ENCODE results near the gene PDE8A.
A peak's percentile ranks its signal among the peaks of the same experiment; 100 is the strongest.
"Not testable (repeated sequence)": the region's sequence is repeated elsewhere in the genome, so short reads cannot be mapped to it uniquely, and the experiment has no call there.

PDE8A gene

GRCh38 chr15:84983294-84983693 lies 1.6 kb downstream of the PDE8A start:
- H2AFZ ChIP-seq (ENCODE audit: low read depth, low read length, severe bottlenecking): no peak overlapping the region
- no peak overlapping the region for H3K9ac ChIP-seq (ENCODE audit: low read length)
- no peaks in the 10 kb centered on the region for H3K27me3 ChIP-seq (ENCODE audit: low read length)
- no peak overlapping the region for H3K27ac ChIP-seq (ENCODE audit: low read depth, low read length)
- H3K4me2 ChIP-seq (ENCODE audit: low read depth, low read length, poor library complexity, severe bottlenecking): peak overlapping the region; percentile 60
- H3K4me3 ChIP-seq (ENCODE audit: insufficient read depth, low read length, poor library complexity, severe bottlenecking): no peak overlapping the region
- H3K36me3 ChIP-seq (ENCODE audit: low read length): no peaks in the 10 kb centered on the region
- no peaks in the 10 kb centered on the region for H4K20me1 ChIP-seq (ENCODE audit: low read depth, low read length)
- TF ChIP-seq CTCF (IDR thresholded peaks at IDR 0.05; ENCODE audit: insufficient read depth, low read length, poor library complexity, severe bottlenecking): no peak
- TF ChIP-seq EZH2phosphoT487 (conservative IDR thresholded peaks at IDR 0.05; ENCODE audit: low read length): no peak
- H3F3A ChIP-seq (ENCODE audit: insufficient read depth): peaks cover 9% of the 10 kb centered on the region
- H3K79me2 ChIP-seq (ENCODE audit: insufficient read depth, low read length): no peaks in the 10 kb centered on the region
- H3K9me2 ChIP-seq (replicated peaks; ENCODE audit: insufficient read depth, low read length): no peaks in the 10 kb centered on the region
- no peaks in the 10 kb centered on the region for H3K9me3 ChIP-seq (ENCODE audit: insufficient read depth, low read length)

GRCh38 chr15:84983711-84984110 lies 2.1 kb downstream of the PDE8A start:
- H3K9me3 ChIP-seq (ENCODE audit: insufficient read depth, low read length): no peaks in the 10 kb centered on the region
- no peak overlapping the region for H3K4me3 ChIP-seq (ENCODE audit: insufficient read depth, low read length, poor library complexity, severe bottlenecking)
- no peaks in the 10 kb centered on the region for H3K79me2 ChIP-seq (ENCODE audit: insufficient read depth, low read length)

GRCh38 chr15:84985158-84985557 lies 3.5 kb downstream of the PDE8A start:
- Histone ChIP-seq H4K20me1 (ENCODE audit: low read depth, low read length) (peaks cover 5% of the 10 kb centered on the region; the same call in 1 of the 2 replicates), H3K4me2 (ENCODE audit: low read depth, low read length, poor library complexity, severe bottlenecking) (no peak overlapping the region)
- TF ChIP-seq EZH2phosphoT487 (conservative IDR thresholded peaks at IDR 0.05; ENCODE audit: low read length): no peak
- no peak for TF ChIP-seq CTCF (IDR thresholded peaks at IDR 0.05; ENCODE audit: insufficient read depth, low read length, poor library complexity, severe bottlenecking)

More at GRCh38 chr15:84983711-84984110, 2.1 kb downstream of the PDE8A start:
- Histone ChIP-seq H2AFZ (ENCODE audit: low read depth, low read length, severe bottlenecking) (no peak overlapping the region), H3K27ac (ENCODE audit: low read depth, low read length) (no peak overlapping the region), H3K9ac (ENCODE audit: low read length) (no peak overlapping the region), H3K36me3 (ENCODE audit: low read length) (no peaks in the 10 kb centered on the region), H3K9me2 (replicated peaks; ENCODE audit: insufficient read depth, low read length) (no peaks in the 10 kb centered on the region), H3K4me2 (ENCODE audit: low read depth, low read length, poor library complexity, severe bottlenecking) (no peak overlapping the region), H3F3A (ENCODE audit: insufficient read depth) (peaks cover 9% of the 10 kb centered on the region), H4K20me1 (ENCODE audit: low read depth, low read length) (no peaks in the 10 kb centered on the region), H3K27me3 (ENCODE audit: low read length) (no peaks in the 10 kb centered on the region)
- TF ChIP-seq CTCF (IDR thresholded peaks at IDR 0.05; ENCODE audit: insufficient read depth, low read length, poor library complexity, severe bottlenecking) (no peak), EZH2phosphoT487 (conservative IDR thresholded peaks at IDR 0.05; ENCODE audit: low read length) (no peak)

GRCh38 chr15:84987351-84987750 lies 5.7 kb downstream of the PDE8A start:
- H3K9me3 ChIP-seq (ENCODE audit: insufficient read depth, low read length); H3K4me3 ChIP-seq (ENCODE audit: insufficient read depth, low read length, poor library complexity, severe bottlenecking); H3F3A ChIP-seq (ENCODE audit: insufficient read depth); H3K9ac ChIP-seq (ENCODE audit: low read length); H3K36me3 ChIP-seq (ENCODE audit: low read length); H2AFZ ChIP-seq (ENCODE audit: low read depth, low read length, severe bottlenecking); H3K79me2 ChIP-seq (ENCODE audit: insufficient read depth, low read length); H3K27me3 ChIP-seq (ENCODE audit: low read length); H3K27ac ChIP-seq (ENCODE audit: low read depth, low read length); H3K9me2 ChIP-seq (replicated peaks; ENCODE audit: insufficient read depth, low read length); H3K4me2 ChIP-seq (ENCODE audit: low read depth, low read length, poor library complexity, severe bottlenecking): not testable (repeated sequence)
- H4K20me1 ChIP-seq (ENCODE audit: low read depth, low read length): peaks cover 16% of the 10 kb centered on the region; the same call in 1 of the 2 replicates

More at GRCh38 chr15:84985158-84985557, 3.5 kb downstream of the PDE8A start:
- H3K27ac ChIP-seq (ENCODE audit: low read depth, low read length): no peak overlapping the region
- H3K9me2 ChIP-seq (replicated peaks; ENCODE audit: insufficient read depth, low read length): no peaks in the 10 kb centered on the region
- H3K9me3 ChIP-seq (ENCODE audit: insufficient read depth, low read length): no peaks in the 10 kb centered on the region
- no peak overlapping the region for H3K4me3 ChIP-seq (ENCODE audit: insufficient read depth, low read length, poor library complexity, severe bottlenecking)
- no peak overlapping the region for H3K9ac ChIP-seq (ENCODE audit: low read length)
- no peaks in the 10 kb centered on the region for H3K36me3 ChIP-seq (ENCODE audit: low read length)
- H3K27me3 ChIP-seq (ENCODE audit: low read length): no peaks in the 10 kb centered on the region
- H2AFZ ChIP-seq (ENCODE audit: low read depth, low read length, severe bottlenecking): no peak overlapping the region
- H3K79me2 ChIP-seq (ENCODE audit: insufficient read depth, low read length): no peaks in the 10 kb centered on the region
- peaks cover 9% of the 10 kb centered on the region for H3F3A ChIP-seq (ENCODE audit: insufficient read depth)
